BE2C (cell line): ENCODE measurements around the gene SDHA.

Source experiments
- DNase-seq: peaks from one replicate; pipeline ENCODE4 v3.0.0-alpha.2; 2020
- H3K27me3 ChIP-seq: fragments of 250-450 bp; sonication (Bioruptor Pico); 2 replicates; pipeline ENCODE4 v1.5.1; 2020; ENCODE audit warnings: mild to moderate bottlenecking
- H3K36me3 ChIP-seq: fragments of 250-450 bp; sonication (Bioruptor Pico); 2 replicates; pipeline ENCODE4 v1.5.1; 2020; ENCODE audit warnings: mild to moderate bottlenecking
- H3K4me1 ChIP-seq: fragments of 250-450 bp; sonication (Bioruptor Pico); 2 replicates; pipeline ENCODE4 v1.5.1; 2020
- H3K4me3 ChIP-seq: 2 replicates; pipeline ENCODE4 v1.5.1; 2011; ENCODE audit warnings: low read depth, low read length
- H3K9me3 ChIP-seq: fragments of 250-450 bp; sonication (Bioruptor Pico); 2 replicates; pipeline ENCODE4 v1.5.1; 2020
- TF ChIP-seq, protein P1 (sequence below): IDR thresholded peaks from 2 replicates; pipeline ENCODE4 v1.5.1; 2012; ENCODE audit warnings: mild to moderate bottlenecking, low read depth, low read length

Gene SDHA

DNA sequence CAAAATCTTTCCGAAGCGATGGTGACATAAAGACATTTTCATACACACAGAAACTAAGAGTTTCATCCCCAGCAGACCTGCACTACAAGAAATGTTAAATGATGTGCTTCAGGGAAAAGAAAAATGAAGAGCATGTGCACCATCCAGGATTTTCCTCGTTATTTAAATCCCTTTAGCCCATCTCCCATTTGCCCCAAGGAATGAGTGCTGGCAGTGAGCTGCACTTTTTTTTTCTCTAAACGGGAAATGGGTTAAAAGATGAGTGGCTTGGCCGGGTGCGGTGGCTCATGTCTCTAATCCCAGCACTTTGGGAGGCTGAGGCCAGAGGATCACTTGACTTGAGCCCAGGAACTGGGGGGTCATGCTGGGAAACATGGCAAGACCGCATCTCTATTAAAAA, 33.6 kb upstream of the SDHA start:
- Histone ChIP-seq H3K9me3 (no peaks in the 10 kb centered on the region), H3K36me3 (no peaks in the 10 kb centered on the region), H3K4me1 (no peaks in the 10 kb centered on the region), H3K4me3 (no peak overlapping the region), H3K27me3 (no peaks in the 10 kb centered on the region)
- TF ChIP-seq, protein P1, sequence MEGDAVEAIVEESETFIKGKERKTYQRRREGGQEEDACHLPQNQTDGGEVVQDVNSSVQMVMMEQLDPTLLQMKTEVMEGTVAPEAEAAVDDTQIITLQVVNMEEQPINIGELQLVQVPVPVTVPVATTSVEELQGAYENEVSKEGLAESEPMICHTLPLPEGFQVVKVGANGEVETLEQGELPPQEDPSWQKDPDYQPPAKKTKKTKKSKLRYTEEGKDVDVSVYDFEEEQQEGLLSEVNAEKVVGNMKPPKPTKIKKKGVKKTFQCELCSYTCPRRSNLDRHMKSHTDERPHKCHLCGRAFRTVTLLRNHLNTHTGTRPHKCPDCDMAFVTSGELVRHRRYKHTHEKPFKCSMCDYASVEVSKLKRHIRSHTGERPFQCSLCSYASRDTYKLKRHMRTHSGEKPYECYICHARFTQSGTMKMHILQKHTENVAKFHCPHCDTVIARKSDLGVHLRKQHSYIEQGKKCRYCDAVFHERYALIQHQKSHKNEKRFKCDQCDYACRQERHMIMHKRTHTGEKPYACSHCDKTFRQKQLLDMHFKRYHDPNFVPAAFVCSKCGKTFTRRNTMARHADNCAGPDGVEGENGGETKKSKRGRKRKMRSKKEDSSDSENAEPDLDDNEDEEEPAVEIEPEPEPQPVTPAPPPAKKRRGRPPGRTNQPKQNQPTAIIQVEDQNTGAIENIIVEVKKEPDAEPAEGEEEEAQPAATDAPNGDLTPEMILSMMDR, result no peak
- no peak for DNase-seq

DNA sequence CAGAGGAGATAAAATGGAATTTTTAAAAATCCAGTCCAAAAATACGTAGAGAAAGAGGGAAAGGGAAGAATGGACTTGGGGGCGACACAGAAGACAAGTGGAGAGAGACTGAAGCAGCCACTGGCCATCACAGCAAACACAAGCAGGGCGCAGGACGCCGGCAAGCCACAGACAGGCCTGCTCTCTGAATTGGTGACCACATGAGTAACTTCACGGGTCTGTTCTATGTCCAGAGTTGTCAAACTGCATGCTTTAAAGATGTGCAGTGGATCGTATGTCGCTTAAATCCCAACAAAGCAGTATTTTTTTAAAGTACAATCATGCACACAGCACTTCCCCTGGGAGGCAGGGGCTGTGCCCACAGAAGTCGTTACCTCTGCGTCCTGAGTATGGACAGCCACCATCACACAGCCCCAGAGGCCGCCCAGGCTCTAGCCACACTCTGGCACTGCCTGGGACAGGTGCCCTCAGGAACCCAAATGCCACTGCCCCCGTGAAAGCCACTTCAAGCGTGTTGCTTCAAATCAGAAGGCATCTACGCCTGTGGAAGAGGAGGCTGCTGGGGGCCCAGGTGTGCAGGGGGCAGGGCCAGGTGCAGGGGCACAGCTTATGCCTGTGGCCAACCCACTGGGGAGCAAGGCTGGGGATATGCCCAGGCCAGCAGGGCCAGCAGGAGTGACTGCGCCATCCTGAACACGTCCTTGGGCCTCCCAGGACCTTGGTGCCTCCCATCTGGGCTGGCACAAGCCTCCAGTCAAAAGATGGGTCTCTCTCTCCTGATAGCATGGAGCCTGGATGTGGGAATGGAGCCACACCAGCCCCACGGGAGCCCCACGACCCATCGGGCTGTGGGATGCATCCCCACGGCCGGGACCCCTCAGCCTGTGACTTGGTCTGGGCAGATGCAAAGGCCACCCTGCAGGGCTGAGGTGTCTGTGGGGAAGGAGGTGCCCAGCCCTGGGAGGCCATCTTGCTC, 32.7 kb upstream of the SDHA start:
- Histone ChIP-seq H3K9me3 (no peaks in the 10 kb centered on the region), H3K36me3 (no peaks in the 10 kb centered on the region), H3K4me3 (no peak overlapping the region), H3K27me3 (no peaks in the 10 kb centered on the region), H3K4me1 (no peaks in the 10 kb centered on the region)
- no peak for DNase-seq
- TF ChIP-seq, protein P1, result no peak

DNA sequence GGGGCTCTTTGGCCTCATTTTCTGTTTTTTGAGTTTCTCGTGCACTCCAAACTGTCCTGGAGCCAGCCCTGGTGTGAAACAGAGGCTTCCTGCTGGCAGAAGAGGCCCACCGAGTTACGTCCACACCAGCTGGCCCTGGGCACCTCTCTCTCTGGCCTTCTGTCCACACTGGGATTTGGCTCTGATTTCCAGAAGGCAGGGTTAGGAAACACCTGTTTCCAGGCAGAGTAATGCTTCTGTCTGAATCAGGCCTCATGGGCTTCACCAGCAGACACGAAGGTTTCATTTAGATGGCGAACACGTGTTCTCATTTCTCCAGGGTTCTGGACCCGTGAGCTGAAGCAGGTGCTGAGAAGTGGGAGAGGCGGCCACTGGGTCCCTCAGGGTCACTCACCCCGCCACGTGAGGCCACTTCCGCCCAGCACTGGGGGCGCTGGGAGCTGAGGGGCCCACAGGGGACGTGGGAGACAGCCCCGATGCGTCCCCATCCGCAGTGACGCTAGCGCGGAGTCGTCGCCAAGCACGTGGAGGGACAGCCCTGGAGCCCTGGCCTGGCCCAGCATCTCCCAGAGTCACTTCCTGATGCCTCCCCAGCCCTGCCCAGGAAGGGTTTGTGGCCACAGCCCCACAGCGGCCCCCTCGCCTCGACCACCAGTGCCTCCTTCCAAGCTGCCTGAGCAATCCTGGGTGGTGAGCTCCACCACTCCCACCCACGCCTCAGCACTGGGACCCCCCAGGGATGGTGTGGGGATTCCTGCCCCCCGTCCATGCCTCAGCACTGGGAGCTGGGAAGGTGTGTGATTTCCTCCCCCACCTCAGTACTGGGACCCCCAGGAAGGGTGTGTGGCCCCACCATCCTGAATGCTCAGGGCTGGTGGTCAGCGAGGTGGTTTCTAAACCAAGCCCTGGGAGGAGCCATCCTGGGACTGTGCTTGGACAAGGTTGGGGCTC, 31.8 kb upstream of the SDHA start:
- Histone ChIP-seq H3K4me1 (no peaks in the 10 kb centered on the region), H3K36me3 (no peaks in the 10 kb centered on the region), H3K4me3 (no peak overlapping the region), H3K27me3 (no peaks in the 10 kb centered on the region), H3K9me3 (no peaks in the 10 kb centered on the region)
- DNase-seq, result peak; percentile 1
- TF ChIP-seq, protein P1, result no peak

DNA sequence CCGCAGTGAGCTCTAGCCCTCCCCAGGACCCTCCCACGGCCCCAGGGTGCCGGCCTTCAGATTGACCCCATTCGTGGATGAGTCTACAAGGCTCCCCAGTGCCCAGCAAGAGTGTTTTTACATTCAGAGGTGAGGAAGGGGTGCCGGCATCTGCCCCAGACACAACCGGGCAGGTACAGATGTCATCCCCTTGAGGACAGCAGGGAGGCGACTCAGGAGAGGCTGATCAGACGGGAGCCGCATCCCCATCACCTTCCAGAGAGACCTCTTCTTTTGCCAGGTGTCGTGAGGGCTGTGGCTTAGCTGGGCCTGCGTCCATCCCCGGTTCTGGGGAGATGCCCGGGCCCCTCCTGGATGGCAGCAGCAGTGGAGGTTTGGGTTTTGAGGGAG, 31.1 kb upstream of the SDHA start:
- Histone ChIP-seq H3K4me3 (no peak overlapping the region), H3K27me3 (no peaks in the 10 kb centered on the region), H3K4me1 (no peaks in the 10 kb centered on the region), H3K36me3 (no peaks in the 10 kb centered on the region), H3K9me3 (no peaks in the 10 kb centered on the region)
- DNase-seq, result peak; percentile 1
- TF ChIP-seq, protein P1, result no peak

DNA sequence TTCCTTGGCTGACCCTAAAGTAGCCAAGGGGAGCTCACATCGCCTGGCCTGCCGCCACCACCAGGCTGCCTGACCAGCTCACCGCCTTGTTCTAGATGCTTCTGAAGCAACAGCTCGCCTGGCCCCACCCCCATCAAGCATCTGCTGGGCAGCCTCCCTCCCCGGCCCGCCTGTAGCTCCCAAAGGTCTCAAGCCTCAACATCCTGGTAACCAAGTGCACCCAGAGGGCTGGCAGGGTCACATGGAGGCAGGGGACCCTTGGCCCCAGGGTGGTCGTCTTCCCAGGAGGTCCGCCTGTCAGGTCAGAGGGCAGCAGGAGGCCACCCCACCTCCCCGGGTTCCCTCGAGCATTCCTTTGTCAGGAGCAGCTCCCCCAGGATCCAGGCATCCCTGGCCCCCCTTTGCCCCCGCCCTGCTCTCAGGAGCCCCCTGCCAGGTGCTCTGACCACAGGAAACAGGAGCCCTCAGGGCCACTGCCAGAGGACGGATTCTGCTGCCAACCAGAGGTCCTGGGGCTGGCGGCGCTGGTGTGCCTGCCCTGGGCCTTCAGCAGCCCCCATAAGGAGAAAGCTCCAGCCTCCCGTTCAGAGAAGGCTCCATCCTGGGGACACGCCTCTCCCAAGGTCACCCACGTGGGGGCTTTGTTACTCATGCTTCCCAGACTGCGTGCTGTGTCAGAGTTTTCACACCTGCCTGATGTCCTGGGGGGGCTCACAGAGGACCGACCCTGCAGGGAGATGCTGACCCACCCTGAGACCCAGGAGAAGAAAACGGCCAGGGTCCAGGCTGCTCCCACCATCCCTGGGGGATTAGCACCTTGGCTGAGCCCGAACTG, 30.3 kb upstream of the SDHA start:
- DNase-seq, result peak; percentile 9
- Histone ChIP-seq H3K9me3 (no peaks in the 10 kb centered on the region), H3K4me1 (no peaks in the 10 kb centered on the region), H3K36me3 (no peaks in the 10 kb centered on the region), H3K4me3 (peak overlapping the region; percentile 19; the same call in 1 of the 2 replicates), H3K27me3 (no peaks in the 10 kb centered on the region)
- TF ChIP-seq, protein P1, result no peak
